A549 (cell line): ENCODE data around the gene WDSUB1.

ENCODE experiments used
- CHD2 ChIP-seq: fragments of 150-350 bp; IDR thresholded peaks from 2 replicates; pipeline ENCODE4 v1.6.1; 2014; ENCODE audit warnings: low read length; ENCODE audit not compliant: partially characterized antibody
- EP300 ChIP-seq, 2 experiments: fragments of >200 bp; sonication (Bioruptor Twin); formaldehyde crosslinking; IDR thresholded peaks; 2 replicates in 1 of 2; 3 replicates in 1 of 2; pipeline ENCODE4 v1.6.1; 2016 to 2017
- FOSL2 ChIP-seq, 2 experiments: fragments of 450-650 bp in 1 of 2; fragments of >200 bp in 1 of 2; sonication (Bioruptor Twin) in 1 of 2; formaldehyde crosslinking; IDR thresholded peaks; 2 replicates each; pipeline versions ENCODE4 v1.5.0 to v1.6.1; 2016 to 2020; ENCODE audit warnings: mild to moderate bottlenecking in 1 of 2, moderate library complexity in 1 of 2
- HMGXB4 ChIP-seq: fragments of 250-450 bp; sonication (Bioruptor Pico); IDR thresholded peaks from 2 replicates; pipeline ENCODE4 v1.5.0; 2021; ENCODE audit warnings: mild to moderate bottlenecking, moderate library complexity, borderline replicate concordance
- NPAS2 ChIP-seq: fragments of 250-450 bp; sonication (Bioruptor Pico); IDR thresholded peaks from 2 replicates; pipeline ENCODE4 v1.8.0; 2022; ENCODE audit warnings: mild to moderate bottlenecking, moderate library complexity, borderline replicate concordance
- PHF8 ChIP-seq: fragments of 200-600 bp; sonication (generic); IDR thresholded peaks from 2 replicates; pipeline ENCODE4 v1.6.1; 2016; ENCODE audit warnings: low read depth, mild to moderate bottlenecking, antibody characterized with exemption, moderate library complexity, borderline replicate concordance
- POLR2A ChIP-seq: IDR thresholded peaks from 2 replicates; pipeline ENCODE4 v1.6.1; 2012; ENCODE audit warnings: mild to moderate bottlenecking, low read length
- RAD21 ChIP-seq, 2 experiments: fragments of >200 bp in 1 of 2; sonication (Bioruptor Twin) in 1 of 2; formaldehyde crosslinking in 1 of 2; IDR thresholded peaks in 1 of 2; conservative IDR thresholded peaks in 1 of 2; 2 replicates in 1 of 2; 3 replicates in 1 of 2; pipeline ENCODE4 v1.6.1; 2012 to 2018; ENCODE audit warnings: inconsistent platforms in 1 of 2
- RFX5 ChIP-seq: fragments of 450-650 bp; IDR thresholded peaks from 2 replicates; pipeline ENCODE4 v1.7.1; 2014; ENCODE audit warnings: antibody characterized with exemption, mild to moderate bottlenecking, moderate library complexity
- SMC3 ChIP-seq: fragments of >200 bp; sonication (Bioruptor Twin); formaldehyde crosslinking; IDR thresholded peaks from 3 replicates; pipeline ENCODE4 v1.6.1; 2018; ENCODE audit warnings: inconsistent platforms
- TF ChIP-seq, protein P1 (sequence below): fragments of >200 bp; sonication (Bioruptor Twin); formaldehyde crosslinking; IDR thresholded peaks from 3 replicates; pipeline ENCODE4 v1.5.1; 2016
- TF ChIP-seq, protein P2 (sequence below): fragments of 250-450 bp; sonication (Bioruptor Pico); IDR thresholded peaks from 2 replicates; pipeline ENCODE4 v1.5.0; 2020; ENCODE audit warnings: low read depth, mild to moderate bottlenecking, moderate library complexity

DNA sequence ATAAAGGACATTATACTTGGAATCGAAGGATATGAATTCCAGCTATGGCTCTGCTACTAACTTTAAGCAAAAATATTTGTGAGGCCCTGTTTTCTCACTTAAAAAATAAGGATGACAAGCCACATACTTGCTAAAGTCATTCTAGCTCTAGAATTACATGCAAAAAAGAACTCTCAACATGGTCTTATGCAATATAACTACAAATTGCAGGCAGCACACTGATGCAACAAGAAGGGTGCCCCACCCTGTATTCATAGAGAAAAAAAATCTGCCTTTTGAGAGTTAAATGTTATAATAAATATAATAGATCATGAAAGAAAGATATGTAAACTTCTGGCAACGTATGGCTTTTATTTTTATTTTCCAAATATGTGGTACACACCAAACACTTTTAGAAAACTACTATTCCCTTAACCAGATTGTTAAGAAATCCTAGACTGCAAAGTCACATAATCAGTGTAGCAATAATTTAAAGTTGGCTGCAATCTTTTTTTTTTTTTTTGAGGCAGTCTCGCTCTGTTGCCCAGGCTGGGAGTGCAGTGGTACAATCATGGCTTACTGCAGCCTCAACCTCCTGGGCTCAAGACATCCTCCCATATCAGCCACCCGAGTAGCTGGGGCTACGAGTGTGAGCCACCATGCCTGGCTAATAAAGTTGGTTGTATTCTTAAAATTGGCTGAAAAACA lies 40.2 kb upstream of the WDSUB1 start:
- TF ChIP-seq NPAS2 (CRISPR knock-in tag) (no peak), CHD2 (no peak), POLR2A (no peak), HMGXB4 (CRISPR knock-in tag) (no peak), SMC3 (no peak), RFX5 (no peak), PHF8 (no peak), RAD21 (conservative IDR thresholded peaks at IDR 0.05 in 1 of 2, IDR thresholded peaks at IDR 0.05 in 1 of 2) (no peak), EP300 (IDR thresholded peaks at IDR 0.05) (no peak), FOSL2 (IDR thresholded peaks at IDR 0.05) (no peak), FOSL2 (CRISPR knock-in tag; IDR thresholded peaks at IDR 0.05) (no peak)
- TF ChIP-seq, protein P1, sequence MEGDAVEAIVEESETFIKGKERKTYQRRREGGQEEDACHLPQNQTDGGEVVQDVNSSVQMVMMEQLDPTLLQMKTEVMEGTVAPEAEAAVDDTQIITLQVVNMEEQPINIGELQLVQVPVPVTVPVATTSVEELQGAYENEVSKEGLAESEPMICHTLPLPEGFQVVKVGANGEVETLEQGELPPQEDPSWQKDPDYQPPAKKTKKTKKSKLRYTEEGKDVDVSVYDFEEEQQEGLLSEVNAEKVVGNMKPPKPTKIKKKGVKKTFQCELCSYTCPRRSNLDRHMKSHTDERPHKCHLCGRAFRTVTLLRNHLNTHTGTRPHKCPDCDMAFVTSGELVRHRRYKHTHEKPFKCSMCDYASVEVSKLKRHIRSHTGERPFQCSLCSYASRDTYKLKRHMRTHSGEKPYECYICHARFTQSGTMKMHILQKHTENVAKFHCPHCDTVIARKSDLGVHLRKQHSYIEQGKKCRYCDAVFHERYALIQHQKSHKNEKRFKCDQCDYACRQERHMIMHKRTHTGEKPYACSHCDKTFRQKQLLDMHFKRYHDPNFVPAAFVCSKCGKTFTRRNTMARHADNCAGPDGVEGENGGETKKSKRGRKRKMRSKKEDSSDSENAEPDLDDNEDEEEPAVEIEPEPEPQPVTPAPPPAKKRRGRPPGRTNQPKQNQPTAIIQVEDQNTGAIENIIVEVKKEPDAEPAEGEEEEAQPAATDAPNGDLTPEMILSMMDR = no peak
- TF ChIP-seq, protein P2, sequence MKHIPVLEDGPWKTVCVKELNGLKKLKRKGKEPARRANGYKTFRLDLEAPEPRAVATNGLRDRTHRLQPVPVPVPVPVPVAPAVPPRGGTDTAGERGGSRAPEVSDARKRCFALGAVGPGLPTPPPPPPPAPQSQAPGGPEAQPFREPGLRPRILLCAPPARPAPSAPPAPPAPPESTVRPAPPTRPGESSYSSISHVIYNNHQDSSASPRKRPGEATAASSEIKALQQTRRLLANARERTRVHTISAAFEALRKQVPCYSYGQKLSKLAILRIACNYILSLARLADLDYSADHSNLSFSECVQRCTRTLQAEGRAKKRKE = no peak
